ENCODE results near the gene BAZ1B.

DNA sequence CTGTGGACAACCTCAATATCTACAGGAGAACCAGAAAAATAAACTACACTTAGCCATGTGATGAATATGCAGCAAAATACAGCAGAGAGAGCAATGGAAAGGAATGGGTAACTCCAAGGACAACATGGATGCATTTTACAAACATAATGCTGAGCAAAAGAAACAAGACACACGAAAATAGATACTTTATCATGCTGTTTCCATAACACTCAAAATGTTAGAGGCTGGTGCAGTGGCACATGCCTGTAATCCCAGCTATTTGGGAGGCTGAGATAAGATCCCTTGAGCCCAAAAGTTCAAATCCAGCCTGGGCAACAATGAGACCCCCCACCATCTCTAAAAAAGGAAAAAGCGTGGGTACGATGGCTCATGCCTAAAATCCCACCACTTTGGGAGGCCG, 27.1 kb upstream of the BAZ1B start:
- TF ChIP-seq, protein P1, sequence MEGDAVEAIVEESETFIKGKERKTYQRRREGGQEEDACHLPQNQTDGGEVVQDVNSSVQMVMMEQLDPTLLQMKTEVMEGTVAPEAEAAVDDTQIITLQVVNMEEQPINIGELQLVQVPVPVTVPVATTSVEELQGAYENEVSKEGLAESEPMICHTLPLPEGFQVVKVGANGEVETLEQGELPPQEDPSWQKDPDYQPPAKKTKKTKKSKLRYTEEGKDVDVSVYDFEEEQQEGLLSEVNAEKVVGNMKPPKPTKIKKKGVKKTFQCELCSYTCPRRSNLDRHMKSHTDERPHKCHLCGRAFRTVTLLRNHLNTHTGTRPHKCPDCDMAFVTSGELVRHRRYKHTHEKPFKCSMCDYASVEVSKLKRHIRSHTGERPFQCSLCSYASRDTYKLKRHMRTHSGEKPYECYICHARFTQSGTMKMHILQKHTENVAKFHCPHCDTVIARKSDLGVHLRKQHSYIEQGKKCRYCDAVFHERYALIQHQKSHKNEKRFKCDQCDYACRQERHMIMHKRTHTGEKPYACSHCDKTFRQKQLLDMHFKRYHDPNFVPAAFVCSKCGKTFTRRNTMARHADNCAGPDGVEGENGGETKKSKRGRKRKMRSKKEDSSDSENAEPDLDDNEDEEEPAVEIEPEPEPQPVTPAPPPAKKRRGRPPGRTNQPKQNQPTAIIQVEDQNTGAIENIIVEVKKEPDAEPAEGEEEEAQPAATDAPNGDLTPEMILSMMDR (IDR thresholded peaks at IDR 0.05; ENCODE audit: insufficient read depth, low read length, poor library complexity, severe bottlenecking), result no peak
- no peak for TF ChIP-seq EZH2phosphoT487 (conservative IDR thresholded peaks at IDR 0.05; ENCODE audit: low read length)

Data from SU-DHL-6 (cell line).